ENCODE results near the gene CAMLG.

GRCh38 chr5:134738963-134739661 lies 764 bp downstream of the CAMLG start:
- TF ChIP-seq, protein P1, sequence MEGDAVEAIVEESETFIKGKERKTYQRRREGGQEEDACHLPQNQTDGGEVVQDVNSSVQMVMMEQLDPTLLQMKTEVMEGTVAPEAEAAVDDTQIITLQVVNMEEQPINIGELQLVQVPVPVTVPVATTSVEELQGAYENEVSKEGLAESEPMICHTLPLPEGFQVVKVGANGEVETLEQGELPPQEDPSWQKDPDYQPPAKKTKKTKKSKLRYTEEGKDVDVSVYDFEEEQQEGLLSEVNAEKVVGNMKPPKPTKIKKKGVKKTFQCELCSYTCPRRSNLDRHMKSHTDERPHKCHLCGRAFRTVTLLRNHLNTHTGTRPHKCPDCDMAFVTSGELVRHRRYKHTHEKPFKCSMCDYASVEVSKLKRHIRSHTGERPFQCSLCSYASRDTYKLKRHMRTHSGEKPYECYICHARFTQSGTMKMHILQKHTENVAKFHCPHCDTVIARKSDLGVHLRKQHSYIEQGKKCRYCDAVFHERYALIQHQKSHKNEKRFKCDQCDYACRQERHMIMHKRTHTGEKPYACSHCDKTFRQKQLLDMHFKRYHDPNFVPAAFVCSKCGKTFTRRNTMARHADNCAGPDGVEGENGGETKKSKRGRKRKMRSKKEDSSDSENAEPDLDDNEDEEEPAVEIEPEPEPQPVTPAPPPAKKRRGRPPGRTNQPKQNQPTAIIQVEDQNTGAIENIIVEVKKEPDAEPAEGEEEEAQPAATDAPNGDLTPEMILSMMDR (IDR thresholded peaks at IDR 0.05), result peak; percentile 59
- no peak for TF ChIP-seq ZFX (IDR thresholded peaks at IDR 0.05; ENCODE audit: borderline replicate concordance)

Data from 22Rv1 (cell line).